Tibial nerve (tissue), 3 donors: ENCODE measurements around the gene AK8.

ENCODE experiments used
- POLR2A ChIP-seq, 2 donors: fragments of 450-650 bp; IDR thresholded peaks; one replicate each; pipeline ENCODE4 v1.6.1; 2017; ENCODE audit warnings: antibody characterized with exemption in 2 of 2, mild to moderate bottlenecking in 2 of 2, moderate library complexity in 2 of 2
- TF ChIP-seq, protein P1 (sequence below), 5 experiments: fragments of 200-600 bp in 3 of 5; fragments of 450-650 bp in 2 of 5; sonication (generic) in 3 of 5; IDR thresholded peaks; one replicate each; pipeline ENCODE4 v1.5.1; 2016 to 2019; ENCODE audit warnings: antibody characterized with exemption in 5 of 5, mild to moderate bottlenecking in 3 of 5, moderate library complexity in 2 of 5

DNA sequence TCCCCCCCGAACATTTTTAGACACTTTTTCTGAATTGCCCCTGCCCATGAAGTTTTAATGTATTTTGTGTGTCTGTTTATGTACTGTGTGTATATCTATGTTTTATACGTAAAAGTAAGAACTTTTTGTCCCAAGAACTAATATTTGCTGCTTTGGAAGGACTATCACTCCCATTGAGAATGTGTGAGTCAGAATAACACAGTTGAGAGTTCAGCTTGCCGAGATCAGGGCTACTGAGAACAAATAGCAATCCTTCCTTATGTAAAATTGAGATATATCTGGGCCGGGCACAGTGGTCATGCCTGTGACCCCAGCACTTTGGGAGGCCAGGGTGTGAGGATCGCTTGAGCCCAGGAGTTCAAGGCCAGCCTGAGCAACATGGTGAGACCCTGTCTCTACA, 196.5 kb downstream of the AK8 start:
- TF ChIP-seq, protein P1, sequence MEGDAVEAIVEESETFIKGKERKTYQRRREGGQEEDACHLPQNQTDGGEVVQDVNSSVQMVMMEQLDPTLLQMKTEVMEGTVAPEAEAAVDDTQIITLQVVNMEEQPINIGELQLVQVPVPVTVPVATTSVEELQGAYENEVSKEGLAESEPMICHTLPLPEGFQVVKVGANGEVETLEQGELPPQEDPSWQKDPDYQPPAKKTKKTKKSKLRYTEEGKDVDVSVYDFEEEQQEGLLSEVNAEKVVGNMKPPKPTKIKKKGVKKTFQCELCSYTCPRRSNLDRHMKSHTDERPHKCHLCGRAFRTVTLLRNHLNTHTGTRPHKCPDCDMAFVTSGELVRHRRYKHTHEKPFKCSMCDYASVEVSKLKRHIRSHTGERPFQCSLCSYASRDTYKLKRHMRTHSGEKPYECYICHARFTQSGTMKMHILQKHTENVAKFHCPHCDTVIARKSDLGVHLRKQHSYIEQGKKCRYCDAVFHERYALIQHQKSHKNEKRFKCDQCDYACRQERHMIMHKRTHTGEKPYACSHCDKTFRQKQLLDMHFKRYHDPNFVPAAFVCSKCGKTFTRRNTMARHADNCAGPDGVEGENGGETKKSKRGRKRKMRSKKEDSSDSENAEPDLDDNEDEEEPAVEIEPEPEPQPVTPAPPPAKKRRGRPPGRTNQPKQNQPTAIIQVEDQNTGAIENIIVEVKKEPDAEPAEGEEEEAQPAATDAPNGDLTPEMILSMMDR (IDR thresholded peaks at IDR 0.05) = no peak
- no peak for TF ChIP-seq POLR2A (IDR thresholded peaks at IDR 0.05)
